ENCODE results near the gene RGL4.
"Not testable (repeated sequence)": the region's sequence is repeated elsewhere in the genome, so short reads cannot be mapped to it uniquely, and the experiment has no call there.

Gene RGL4

GRCh38 chr22:23720855-23721254 lies 30.0 kb downstream of the RGL4 start:
- no peak overlapping the region for H3K4me3 ChIP-seq (ENCODE audit: low read depth, low read length)
- TF ChIP-seq, protein P1, sequence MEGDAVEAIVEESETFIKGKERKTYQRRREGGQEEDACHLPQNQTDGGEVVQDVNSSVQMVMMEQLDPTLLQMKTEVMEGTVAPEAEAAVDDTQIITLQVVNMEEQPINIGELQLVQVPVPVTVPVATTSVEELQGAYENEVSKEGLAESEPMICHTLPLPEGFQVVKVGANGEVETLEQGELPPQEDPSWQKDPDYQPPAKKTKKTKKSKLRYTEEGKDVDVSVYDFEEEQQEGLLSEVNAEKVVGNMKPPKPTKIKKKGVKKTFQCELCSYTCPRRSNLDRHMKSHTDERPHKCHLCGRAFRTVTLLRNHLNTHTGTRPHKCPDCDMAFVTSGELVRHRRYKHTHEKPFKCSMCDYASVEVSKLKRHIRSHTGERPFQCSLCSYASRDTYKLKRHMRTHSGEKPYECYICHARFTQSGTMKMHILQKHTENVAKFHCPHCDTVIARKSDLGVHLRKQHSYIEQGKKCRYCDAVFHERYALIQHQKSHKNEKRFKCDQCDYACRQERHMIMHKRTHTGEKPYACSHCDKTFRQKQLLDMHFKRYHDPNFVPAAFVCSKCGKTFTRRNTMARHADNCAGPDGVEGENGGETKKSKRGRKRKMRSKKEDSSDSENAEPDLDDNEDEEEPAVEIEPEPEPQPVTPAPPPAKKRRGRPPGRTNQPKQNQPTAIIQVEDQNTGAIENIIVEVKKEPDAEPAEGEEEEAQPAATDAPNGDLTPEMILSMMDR (IDR thresholded peaks at IDR 0.05; ENCODE audit: low read depth, low read length, missing control alignments), result no peak
- DNase-seq (ENCODE audit: low read depth), result no peak

DNA sequence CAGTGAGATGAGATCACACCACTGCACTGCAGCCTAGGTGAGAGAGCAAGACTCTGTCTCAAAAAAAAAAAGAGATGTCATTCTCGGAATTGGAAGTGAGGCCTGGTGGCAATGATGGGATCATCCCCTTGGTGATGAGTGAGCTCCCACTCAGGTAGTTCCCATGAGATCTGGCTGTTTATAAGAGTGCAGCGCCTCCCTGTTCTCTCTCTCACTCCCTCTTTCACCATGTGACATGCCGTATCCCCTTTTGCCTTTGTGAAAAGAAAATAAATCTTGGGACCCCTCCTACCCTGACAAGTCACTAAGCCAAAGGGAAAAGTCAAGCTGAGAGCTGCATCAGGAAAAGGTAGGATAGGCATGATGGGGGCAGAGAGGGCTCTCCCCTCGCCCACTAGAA lies 31.3 kb downstream of the RGL4 start:
- no peak for DNase-seq (ENCODE audit: low read depth)
- TF ChIP-seq, protein P1 (IDR thresholded peaks at IDR 0.05; ENCODE audit: low read depth, low read length, missing control alignments), result no peak
- no peak overlapping the region for H3K4me3 ChIP-seq (ENCODE audit: low read depth, low read length)

GRCh38 chr22:23722724-23723123 lies 31.9 kb downstream of the RGL4 start:
- DNase-seq (ENCODE audit: low read depth), result no peak
- H3K4me3 ChIP-seq (ENCODE audit: low read depth, low read length), result no peak overlapping the region
- TF ChIP-seq, protein P1 (IDR thresholded peaks at IDR 0.05; ENCODE audit: low read depth, low read length, missing control alignments), result no peak

GRCh38 chr22:23728108-23728507 lies 37.3 kb downstream of the RGL4 start:
- not testable (repeated sequence) for H3K4me3 ChIP-seq (ENCODE audit: low read depth, low read length); DNase-seq (ENCODE audit: low read depth)

DNA sequence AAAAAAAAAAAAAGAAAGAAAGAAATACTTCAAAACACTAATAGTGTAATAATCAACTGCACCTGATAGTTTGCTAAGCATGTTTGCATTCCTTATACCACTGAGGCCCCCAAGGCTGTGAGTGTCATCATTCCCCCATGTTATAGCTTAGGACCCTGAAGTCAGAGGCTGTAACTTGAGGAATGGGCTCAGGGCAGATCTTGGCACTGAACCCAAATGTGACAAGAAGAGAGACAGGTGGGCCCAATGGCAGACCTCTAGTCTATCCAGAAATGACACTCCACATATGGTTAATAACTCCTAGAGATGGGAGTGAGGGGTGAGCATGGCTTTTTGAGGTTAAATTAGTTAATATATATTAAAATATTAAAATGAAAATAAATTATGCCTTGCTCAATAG lies 46.9 kb downstream of the RGL4 start:
- TF ChIP-seq, protein P1 (IDR thresholded peaks at IDR 0.05; ENCODE audit: low read depth, low read length, missing control alignments), result no peak
- H3K4me3 ChIP-seq (ENCODE audit: low read depth, low read length), result no peak overlapping the region
- DNase-seq (ENCODE audit: low read depth), result no peak

DNA sequence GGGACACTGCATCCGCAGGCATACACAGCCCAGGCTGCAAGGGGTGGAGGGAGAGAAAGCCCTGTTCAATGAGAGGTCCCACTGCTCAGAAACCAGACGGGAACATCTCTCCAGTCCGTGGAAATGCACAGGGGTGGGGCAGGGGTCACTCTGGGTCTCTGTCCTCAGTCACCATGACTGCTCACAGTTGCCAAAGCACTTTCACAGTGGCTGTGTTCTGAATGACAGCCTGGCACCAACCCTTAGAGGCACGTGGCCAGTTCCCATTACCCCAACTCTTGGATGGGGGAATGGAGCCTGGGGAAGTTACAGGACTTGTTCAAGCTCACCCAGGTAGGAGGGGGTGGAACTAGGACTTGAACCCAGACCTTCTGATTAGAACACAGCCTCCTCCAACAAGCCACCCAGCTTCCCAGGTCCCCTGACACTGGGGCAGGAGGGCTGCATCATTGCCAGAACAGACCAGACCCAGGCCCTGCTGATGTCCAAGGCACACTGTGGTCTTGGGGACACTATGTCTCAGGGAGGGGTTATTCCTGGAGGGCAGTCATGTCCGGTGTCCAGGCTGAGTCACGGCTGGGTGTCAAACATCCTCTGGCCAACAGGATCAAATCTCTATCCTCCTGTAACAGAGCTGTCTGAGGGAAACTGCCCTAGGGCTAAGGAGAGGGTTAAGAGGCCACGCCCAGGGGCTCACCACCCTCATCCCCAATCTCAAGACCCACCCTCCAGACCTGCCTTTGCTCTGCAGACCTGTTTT lies 51.9 kb downstream of the RGL4 start:
- H3K4me3 ChIP-seq (ENCODE audit: low read depth, low read length), result no peak overlapping the region
- TF ChIP-seq, protein P1 (IDR thresholded peaks at IDR 0.05; ENCODE audit: low read depth, low read length, missing control alignments), result no peak
- no peak for DNase-seq (ENCODE audit: low read depth)

DNA sequence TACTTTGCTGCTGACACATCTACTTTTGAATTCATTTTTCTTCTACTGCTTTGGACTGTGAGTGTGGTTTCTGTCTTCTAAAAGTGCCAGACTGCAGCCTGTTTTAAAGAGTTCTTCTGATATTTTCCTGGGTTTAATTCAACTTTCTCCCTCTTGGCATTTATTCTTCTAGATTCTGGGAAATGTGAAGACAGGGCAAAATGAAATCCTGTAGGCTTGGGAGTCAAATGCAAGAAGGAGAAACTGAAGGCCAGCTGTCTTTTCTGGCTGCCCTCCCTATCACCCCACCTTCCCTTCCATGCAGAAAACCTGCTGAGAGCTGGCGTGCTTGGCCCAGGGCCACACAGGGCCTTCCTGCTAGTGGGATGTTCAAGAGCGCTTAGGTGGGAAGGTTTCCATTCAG lies 52.5 kb downstream of the RGL4 start:
- no peak overlapping the region for H3K4me3 ChIP-seq (ENCODE audit: low read depth, low read length)
- TF ChIP-seq, protein P1 (IDR thresholded peaks at IDR 0.05; ENCODE audit: low read depth, low read length, missing control alignments), result no peak
- DNase-seq (ENCODE audit: low read depth), result no peak
